SK-N-SH (cell line): ENCODE data around the gene CFAP100. TPM values are rescaled to one million over a fixed set of nuclear protein-coding genes. Genes with fewer than 3 reads are reported as not detected.

Experiments used
- CTCF ChIA-PET: fragments of 300-600, 350-600 bp; formaldehyde crosslinking; extraction: SDS; loops from one replicate; lab custom pipeline; 2021; lab: Yijun Ruan, JAX
- POLR2A ChIA-PET: fragments of 350-600 bp; sonication (Branson Sonifier 250); formaldehyde crosslinking; extraction: SDS; loops from one replicate; lab custom pipeline; 2020; ENCODE audit warnings: antibody characterized with exemption, inconsistent platforms; lab: Yijun Ruan, JAX
- DNase-seq: peaks from one replicate; pipeline ENCODE4 v3.0.0; 2012
- H2AFZ ChIP-seq: fragments of 200-600 bp; sonication (generic); 2 replicates; pipeline ENCODE4 v1.8.1; 2016; ENCODE audit warnings: antibody characterized with exemption, mild to moderate bottlenecking, low read depth
- H3F3A ChIP-seq: fragments of 200-600 bp; sonication (generic); replicated peaks from 2 replicates; pipeline ENCODE3; 2016; ENCODE audit warnings: antibody characterized with exemption, mild to moderate bottlenecking; ENCODE audit not compliant: insufficient read depth
- H3K27ac ChIP-seq, 2 experiments: fragments of 200-500 bp in 1 of 2; fragments of 200-600 bp in 1 of 2; sonication (Bioruptor generic) in 1 of 2; sonication (generic), shearing (Covaris generic) in 1 of 2; 2 replicates each; pipeline versions ENCODE4 v1.5.1 to v1.6.1; 2014 to 2016; ENCODE audit warnings: low read depth in 2 of 2, inconsistent platforms in 1 of 2, low read length in 1 of 2, mild to moderate bottlenecking in 1 of 2, mixed read lengths in 1 of 2
- H3K27me3 ChIP-seq: fragments of 200-600 bp; sonication (generic), shearing (Covaris generic); 2 replicates; pipeline ENCODE4 v1.6.1; 2016; ENCODE audit warnings: mixed run types; ENCODE audit not compliant: insufficient read depth
- H3K36me3 ChIP-seq, 2 experiments: fragments of 200-500 bp in 1 of 2; fragments of 200-600 bp in 1 of 2; sonication (Bioruptor generic) in 1 of 2; sonication (generic) in 1 of 2; replicated peaks in 1 of 2; 2 replicates each; pipeline versions ENCODE3 to v1.5.1; 2014 to 2016; ENCODE audit warnings: low read length in 1 of 2, mild to moderate bottlenecking in 1 of 2; ENCODE audit not compliant: insufficient read depth in 2 of 2, control insufficient read depth in 1 of 2
- H3K4me1 ChIP-seq, 2 experiments: fragments of 200-500 bp in 1 of 2; fragments of 200-600 bp in 1 of 2; sonication (Bioruptor generic) in 1 of 2; sonication (generic), shearing (Covaris generic) in 1 of 2; 2 replicates each; pipeline versions ENCODE4 v1.5.1 to v1.6.1; 2014 to 2016; ENCODE audit warnings: low read depth in 1 of 2, low read length in 1 of 2, mixed run types in 1 of 2; ENCODE audit not compliant: insufficient read depth in 2 of 2, control insufficient read depth in 1 of 2
- H3K4me2 ChIP-seq: fragments of 200-600 bp; sonication (generic), shearing (Covaris generic); 2 replicates; pipeline ENCODE4 v1.6.1; 2017; ENCODE audit warnings: mixed run types
- H3K4me3 ChIP-seq, 2 experiments: fragments of 200-500 bp in 1 of 2; fragments of 200-600 bp in 1 of 2; sonication (Bioruptor generic) in 1 of 2; sonication (generic), shearing (Covaris generic) in 1 of 2; 2 replicates each; pipeline versions ENCODE4 v1.5.1 to v1.8.1; 2014 to 2016; ENCODE audit warnings: low read depth in 2 of 2, inconsistent platforms in 1 of 2, low read length in 1 of 2, mild to moderate bottlenecking in 1 of 2, mixed read lengths in 1 of 2, moderate library complexity in 1 of 2
- H3K79me2 ChIP-seq: fragments of 200-600 bp; sonication (generic); 2 replicates; pipeline ENCODE4 v1.8.1; 2017; ENCODE audit warnings: mild to moderate bottlenecking; ENCODE audit not compliant: insufficient read depth
- H3K9ac ChIP-seq: fragments of 200-600 bp; sonication (generic); 2 replicates; pipeline ENCODE4 v1.6.1; 2017; ENCODE audit warnings: mixed run types
- H3K9me2 ChIP-seq: fragments of 200-600 bp; sonication (generic); 2 replicates; pipeline ENCODE4 v1.6.1; 2017; ENCODE audit warnings: mixed run types
- H3K9me3 ChIP-seq: fragments of 200-600 bp; sonication (generic); 2 replicates; pipeline ENCODE4 v1.6.1; 2017; ENCODE audit warnings: mixed run types, mild to moderate bottlenecking, moderate library complexity
- H4K20me1 ChIP-seq: fragments of 200-600 bp; sonication (generic); 2 replicates; pipeline ENCODE4 v1.6.1; 2017; ENCODE audit warnings: mild to moderate bottlenecking, mixed run types; ENCODE audit not compliant: insufficient read depth
- CHD2 ChIP-seq: fragments of 150-350 bp; IDR thresholded peaks from 2 replicates; pipeline ENCODE4 v1.6.1; 2018; ENCODE audit warnings: low read length; ENCODE audit not compliant: partially characterized antibody
- EP300 ChIP-seq, 2 experiments: IDR thresholded peaks; 2 replicates each; pipeline versions ENCODE4 v1.4.0 to v1.6.1; 2012; ENCODE audit warnings: borderline replicate concordance in 1 of 2, low read depth in 1 of 2, low read length in 1 of 2
- EZH2phosphoT487 ChIP-seq: fragments of 200-600 bp; sonication (generic); IDR thresholded peaks from 2 replicates; pipeline ENCODE4 v1.6.1; 2017; ENCODE audit warnings: low read depth, mixed run types, mild to moderate bottlenecking, antibody characterized with exemption, moderate library complexity, borderline replicate concordance
- FOXM1 ChIP-seq: IDR thresholded peaks from 2 replicates; pipeline ENCODE4 v1.4.0; 2012; ENCODE audit warnings: low read depth, mild to moderate bottlenecking
- JUND ChIP-seq: IDR thresholded peaks from 2 replicates; pipeline ENCODE4 v1.4.0; 2012
- MXI1 ChIP-seq: IDR thresholded peaks from 2 replicates; pipeline ENCODE4 v1.6.1; 2012; ENCODE audit warnings: mild to moderate bottlenecking, low read depth, low read length, improper control_type of control experiment
- NFIC ChIP-seq: IDR thresholded peaks from 2 replicates; pipeline ENCODE4 v1.4.0; 2012; ENCODE audit warnings: borderline replicate concordance
- NRF1 ChIP-seq: IDR thresholded peaks from 2 replicates; pipeline ENCODE4 v1.6.1; 2012; ENCODE audit warnings: low read depth, mild to moderate bottlenecking, low read length
- POLR2AphosphoS5 ChIP-seq: IDR thresholded peaks from 2 replicates; pipeline ENCODE4 v1.6.1; 2012; ENCODE audit warnings: low read depth, low read length
- RFX5 ChIP-seq: IDR thresholded peaks from 2 replicates; pipeline ENCODE4 v1.6.1; 2012; ENCODE audit warnings: mild to moderate bottlenecking, improper control_type of control experiment, low read length
- SIN3A ChIP-seq: IDR thresholded peaks from 2 replicates; pipeline ENCODE4 v1.6.1; 2012; ENCODE audit warnings: low read depth, mild to moderate bottlenecking, low read length, moderate library complexity, borderline replicate concordance
- SMC3 ChIP-seq: IDR thresholded peaks from 2 replicates; pipeline ENCODE4 v1.6.1; 2012; ENCODE audit warnings: low read depth, low read length, improper control_type of control experiment
- TAF1 ChIP-seq: IDR thresholded peaks from 2 replicates; pipeline ENCODE4 v1.6.1; 2012; ENCODE audit warnings: low read depth, mild to moderate bottlenecking, low read length, moderate library complexity, borderline replicate concordance
- TEAD4 ChIP-seq: IDR thresholded peaks from 2 replicates; pipeline ENCODE4 v1.4.0; 2012; ENCODE audit warnings: mild to moderate bottlenecking, borderline replicate concordance; ENCODE audit not compliant: insufficient read depth
- YY1 ChIP-seq: IDR thresholded peaks from 2 replicates; pipeline ENCODE4 v1.4.0; 2012; ENCODE audit warnings: low read depth, mild to moderate bottlenecking
- WGBS: methylation state at CpG from one replicate; pipeline ENCODE4 v1.1.6; 2017; ENCODE audit warnings: low lambda C conversion rate; 5-methylcytosine and 5-hydroxymethylcytosine counted together
- polyA plus RNA-seq, 3 experiments: library from polyadenylated mRNA; depleted of rRNA; stranded (reverse); fragments of >200 nt; gene quantifications; 2 replicates each; pipeline ENCODE4 v1.2.3, GENCODE V29; 2012
- TF ChIP-seq, protein P1 (sequence below): fragments of 200-600 bp; sonication (generic); IDR thresholded peaks from 2 replicates; pipeline ENCODE4 v1.6.1; 2017; ENCODE audit warnings: antibody characterized with exemption, mild to moderate bottlenecking, moderate library complexity
- TF ChIP-seq, protein P2 (sequence below): IDR thresholded peaks from 2 replicates; pipeline ENCODE4; 2012

Gene CFAP100
- polyA plus RNA-seq, 1 of the 3 experiments (the other 2 are of a cell fraction), result not detected

DNA sequence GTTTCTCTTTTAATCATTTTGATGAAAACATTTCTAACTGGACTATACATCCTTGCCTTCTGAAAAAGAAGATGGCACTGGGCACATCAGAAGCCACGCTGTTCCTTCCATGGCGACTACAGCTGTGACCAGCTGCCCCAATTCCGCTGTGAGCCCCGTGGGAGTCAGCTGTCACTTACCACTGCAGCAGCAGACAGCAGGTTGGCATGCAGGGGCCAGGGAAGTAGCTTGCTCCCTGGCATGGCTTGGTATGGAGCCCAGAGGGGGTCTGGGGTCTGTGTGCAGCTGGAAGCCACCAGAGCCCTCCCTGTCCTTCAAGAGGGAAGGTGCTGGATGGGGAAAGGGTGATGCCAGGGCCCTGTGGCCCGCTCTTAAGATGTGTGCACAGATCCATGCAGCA, 85.5 kb downstream of the CFAP100 start:
- Histone ChIP-seq H3K4me1 (peaks cover 0 to 36% of the 10 kb centered on the region in 2 experiments; a peak in 1 of 4 replicates), H3K27me3 (no peaks in the 10 kb centered on the region), H3F3A (peaks cover 6% of the 10 kb centered on the region), H3K9me2 (no peaks in the 10 kb centered on the region), H3K27ac (peak overlapping the region in 1 of 2 experiments; percentile 11; a peak in 1 of 4 replicates), H3K9me3 (no peaks in the 10 kb centered on the region), H4K20me1 (no peaks in the 10 kb centered on the region), H2AFZ (no peak overlapping the region), H3K79me2 (no peaks in the 10 kb centered on the region), H3K9ac (no peak overlapping the region), H3K36me3 (no peaks in the 10 kb centered on the region), H3K4me3 (no peak overlapping the region), H3K4me2 (no peak overlapping the region)
- DNase-seq, result no peak
- WGBS, result 76% methylated on average over 5 of the region's 5 CpGs
- ChIA-PET CTCF (no interaction called here), POLR2A (no interaction called here)
- TF ChIP-seq, protein P1, sequence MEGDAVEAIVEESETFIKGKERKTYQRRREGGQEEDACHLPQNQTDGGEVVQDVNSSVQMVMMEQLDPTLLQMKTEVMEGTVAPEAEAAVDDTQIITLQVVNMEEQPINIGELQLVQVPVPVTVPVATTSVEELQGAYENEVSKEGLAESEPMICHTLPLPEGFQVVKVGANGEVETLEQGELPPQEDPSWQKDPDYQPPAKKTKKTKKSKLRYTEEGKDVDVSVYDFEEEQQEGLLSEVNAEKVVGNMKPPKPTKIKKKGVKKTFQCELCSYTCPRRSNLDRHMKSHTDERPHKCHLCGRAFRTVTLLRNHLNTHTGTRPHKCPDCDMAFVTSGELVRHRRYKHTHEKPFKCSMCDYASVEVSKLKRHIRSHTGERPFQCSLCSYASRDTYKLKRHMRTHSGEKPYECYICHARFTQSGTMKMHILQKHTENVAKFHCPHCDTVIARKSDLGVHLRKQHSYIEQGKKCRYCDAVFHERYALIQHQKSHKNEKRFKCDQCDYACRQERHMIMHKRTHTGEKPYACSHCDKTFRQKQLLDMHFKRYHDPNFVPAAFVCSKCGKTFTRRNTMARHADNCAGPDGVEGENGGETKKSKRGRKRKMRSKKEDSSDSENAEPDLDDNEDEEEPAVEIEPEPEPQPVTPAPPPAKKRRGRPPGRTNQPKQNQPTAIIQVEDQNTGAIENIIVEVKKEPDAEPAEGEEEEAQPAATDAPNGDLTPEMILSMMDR, result no peak
- TF ChIP-seq TAF1 (no peak), YY1 (no peak), SMC3 (no peak), CHD2 (no peak), JUND (no peak), POLR2AphosphoS5 (no peak), EZH2phosphoT487 (no peak), NFIC (no peak), FOXM1 (no peak), MXI1 (no peak), NRF1 (no peak), RFX5 (no peak), EP300 (IDR thresholded peaks at IDR 0.05; ENCODE audit: borderline replicate concordance in 1 of 2, low read depth in 1 of 2, low read length in 1 of 2) (no peak), SIN3A (no peak), TEAD4 (no peak)
- TF ChIP-seq, protein P2, sequence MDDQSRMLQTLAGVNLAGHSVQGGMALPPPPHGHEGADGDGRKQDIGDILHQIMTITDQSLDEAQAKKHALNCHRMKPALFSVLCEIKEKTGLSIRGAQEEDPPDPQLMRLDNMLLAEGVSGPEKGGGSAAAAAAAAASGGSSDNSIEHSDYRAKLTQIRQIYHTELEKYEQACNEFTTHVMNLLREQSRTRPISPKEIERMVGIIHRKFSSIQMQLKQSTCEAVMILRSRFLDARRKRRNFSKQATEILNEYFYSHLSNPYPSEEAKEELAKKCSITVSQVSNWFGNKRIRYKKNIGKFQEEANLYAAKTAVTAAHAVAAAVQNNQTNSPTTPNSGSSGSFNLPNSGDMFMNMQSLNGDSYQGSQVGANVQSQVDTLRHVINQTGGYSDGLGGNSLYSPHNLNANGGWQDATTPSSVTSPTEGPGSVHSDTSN, result no peak

DNA sequence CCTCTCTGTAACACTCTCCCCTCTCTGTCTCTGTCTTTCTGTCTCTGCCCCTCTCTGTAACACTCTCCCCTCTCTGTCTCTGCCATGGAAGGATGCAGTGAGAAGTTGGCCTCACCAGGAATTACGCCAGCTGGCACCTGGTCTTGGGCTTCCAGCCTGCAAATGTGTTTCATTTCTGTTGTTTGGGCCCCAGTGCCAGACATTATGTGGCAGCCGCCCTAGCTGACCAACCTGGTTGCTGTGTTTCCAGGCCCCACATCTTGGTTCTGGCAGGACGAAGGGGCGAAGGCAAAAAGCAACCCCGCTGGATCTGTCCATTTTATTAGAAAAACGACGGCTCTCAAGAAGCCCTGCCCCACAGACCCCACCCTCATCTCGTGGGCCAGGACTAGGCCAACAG, 86.2 kb downstream of the CFAP100 start:
- Histone ChIP-seq H3K9ac (no peak overlapping the region), H3F3A (peaks cover 6% of the 10 kb centered on the region), H3K4me2 (no peak overlapping the region), H3K4me1 (peaks cover 0 to 36% of the 10 kb centered on the region in 2 experiments; a peak in 1 of 4 replicates), H3K27me3 (no peaks in the 10 kb centered on the region), H3K36me3 (no peaks in the 10 kb centered on the region), H3K4me3 (no peak overlapping the region), H3K79me2 (no peaks in the 10 kb centered on the region), H4K20me1 (no peaks in the 10 kb centered on the region), H3K9me2 (no peaks in the 10 kb centered on the region), H2AFZ (no peak overlapping the region)
- POLR2A ChIA-PET, result no interaction called here
- CTCF ChIA-PET, result interaction anchor here (1.0 kb wide), 1 partner anchor 42 kb away, joined by 3 read pairs; no protein-coding TSS in a partner anchor
- WGBS, result 83% methylated on average over 8 of the region's 8 CpGs
- no peak for DNase-seq
- no peak for TF ChIP-seq YY1
- no peak for TF ChIP-seq CHD2
- TF ChIP-seq, all 33 proteins: peak for 0
- H3K27ac ChIP-seq, result peak overlapping the region in 1 of 2 experiments; percentile 80; a peak in 1 of 4 replicates
- no peaks in the 10 kb centered on the region for H3K9me3 ChIP-seq
